Motor neuron (in vitro differentiated cells): ENCODE measurements around the gene SC5D. TPM values are rescaled to one million over a fixed set of nuclear protein-coding genes. Genes with fewer than 3 reads are reported as not detected.

Source experiments
- ATAC-seq, 8 experiments: fragments of 200-7000 bp; cut with Tn5 transposase; replicated peaks in 6 of 8; 2 replicates each; pipeline ENCODE4 v1.8.0; 2021; ENCODE audit warnings: mild to moderate bottlenecking in 8 of 8, moderate library complexity in 8 of 8
- H3K27ac ChIP-seq, 2 donors: fragments of 250-450 bp; sonication (Bioruptor Pico); 2 replicates each; pipeline ENCODE4 v1.9.0; 2021; ENCODE audit warnings: antibody characterized with exemption in 2 of 2, mild to moderate bottlenecking in 2 of 2, moderate library complexity in 1 of 2
- H3K4me1 ChIP-seq, 2 donors: fragments of 250-450 bp; sonication (Bioruptor Pico); replicated peaks in 1 of 2; 2 replicates each; pipeline ENCODE4 v1.6.1; 2021; ENCODE audit warnings: antibody characterized with exemption in 2 of 2, mild to moderate bottlenecking in 2 of 2, moderate library complexity in 1 of 2
- H3K4me3 ChIP-seq, 5 donors: fragments of 250-450 bp; sonication (Bioruptor Pico); 2 replicates each; pipeline ENCODE4 v1.9.0; 2021; ENCODE audit warnings: antibody characterized with exemption in 5 of 5, mild to moderate bottlenecking in 5 of 5, moderate library complexity in 4 of 5
- WGBS, 10 experiments: fragments of 450-650 bp; shearing (Covaris generic); methylation state at CpG; one replicate each; pipeline ENCODE4 v1.0.0; 2022; 5-methylcytosine and 5-hydroxymethylcytosine counted together
- in situ Hi-C, 9 experiments: fragments of 400-800 bp; cut with MboI; loops; one replicate each; pipeline ENCODE4 v1.15.0; 2021; ENCODE audit warnings: low sequenced_read_pairs in 9 of 9, low pct_unique_long_range_greater_than_20kb in 2 of 9; ENCODE audit not compliant: unreplicated experiment in 9 of 9
- total RNA-seq, 8 experiments: library from RNA; unstranded; fragments of 300-600 nt; gene quantifications; 2 replicates each; pipeline versions ENCODE4 v1.2.3 to v1.2.4, GENCODE V29; 2022

Gene SC5D
- total RNA-seq, 8 experiments from 2014 or later, result 44.4 to 76.1 (median 55.1) TPM

DNA sequence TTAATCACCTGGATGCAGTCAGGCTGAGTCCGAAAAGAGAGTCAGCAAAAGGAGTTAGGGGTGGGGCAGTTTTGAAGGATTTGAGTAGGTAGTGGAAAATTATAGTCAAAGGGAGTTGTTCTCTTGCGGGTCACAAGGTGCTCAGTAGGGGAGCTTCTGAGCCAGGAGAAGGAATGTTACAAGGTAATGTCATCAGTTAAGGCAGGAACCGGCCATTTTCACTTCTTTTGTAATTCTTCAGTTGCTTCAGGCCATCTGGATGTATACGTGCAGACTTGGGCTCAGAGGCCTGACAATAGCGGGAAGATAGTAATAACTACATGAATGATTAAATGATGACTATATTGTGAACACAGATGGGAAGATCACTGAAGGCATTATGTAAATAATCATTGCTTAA is 6.2 kb downstream of the SC5D start:
- H3K4me1 ChIP-seq, result peaks cover 2 to 21% of the 10 kb centered on the region in 2 donors
- H3K4me3 ChIP-seq, result no peak overlapping the region
- 13 to 100% (median 93%) methylated on average over 1 to 5 of the region's 5 CpGs; no CpG with 5 or more reads in 1 of the 10 experiments for WGBS, 10 experiments
- H3K27ac ChIP-seq, result no peak overlapping the region
- in situ Hi-C loops, result no loop called here
- ATAC-seq, result peak in 3 of 8 experiments; percentile 26 to 75 (median 45)

GRCh38 chr11:121299417-121299816 is 6.8 kb downstream of the SC5D start:
- in situ Hi-C loops, result no loop called here
- peak in 3 of 8 experiments; percentile 76 to 92 (median 85) for ATAC-seq
- peaks cover 0 to 14% of the 10 kb centered on the region in 2 donors for H3K4me1 ChIP-seq

GRCh38 chr11:121300313-121300971 is 7.9 kb downstream of the SC5D start:
- Histone ChIP-seq H3K27ac (no peak overlapping the region), H3K4me1 (peaks cover 0 to 6% of the 10 kb centered on the region in 2 donors), H3K4me3 (no peak overlapping the region)
- 60 to 100% (median 90%) methylated on average over 1 to 2 of the region's 2 CpGs; no CpG with 5 or more reads in 2 of the 10 experiments for WGBS, 10 experiments
- no peak for ATAC-seq
- in situ Hi-C loops, result loop anchor here in 1 of 9 experiments (25.0 kb wide), 1 partner anchor 162 kb away; the partner anchor contains the start of genes SORL1 and SORL1-AS1

More at GRCh38 chr11:121299417-121299816, 6.8 kb downstream of the SC5D start:
- Histone ChIP-seq H3K4me3 (no peak overlapping the region), H3K27ac (no peak overlapping the region)

DNA sequence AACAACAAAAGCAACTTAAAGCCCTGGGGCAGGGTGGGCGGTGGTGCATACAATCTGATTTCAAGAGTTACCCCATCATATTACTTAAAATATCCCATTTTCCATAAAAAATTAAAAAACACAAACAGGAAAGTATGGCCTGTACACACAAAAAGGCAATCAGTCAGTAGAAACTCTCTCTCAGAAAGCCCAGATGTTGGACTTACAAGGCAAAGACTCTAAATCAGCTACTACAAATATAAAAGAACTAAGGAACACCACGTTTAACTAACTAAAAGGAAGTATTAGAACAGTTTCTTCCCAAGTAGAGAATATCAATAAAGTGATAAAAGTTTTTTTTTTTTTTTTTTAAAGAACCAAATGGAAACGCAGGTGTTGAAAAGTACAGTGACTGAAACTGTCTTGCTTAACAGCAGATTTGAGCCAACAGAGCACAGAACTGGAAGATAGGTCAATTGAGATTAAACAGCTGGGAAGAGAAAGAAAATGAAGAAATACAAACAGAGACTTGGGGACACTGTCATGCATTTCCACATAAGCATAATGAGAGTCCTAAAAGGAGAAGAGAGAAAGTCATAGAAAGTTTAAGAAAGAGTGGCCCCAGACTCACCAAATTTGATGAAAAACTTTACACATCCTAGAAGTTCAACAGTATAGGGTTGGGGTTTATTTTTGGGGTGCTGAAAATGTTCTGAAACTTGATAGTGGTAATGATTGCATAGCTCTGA is 8.6 kb downstream of the SC5D start:
- no peaks in the 10 kb centered on the region for H3K4me1 ChIP-seq
- no peak overlapping the region for H3K27ac ChIP-seq
- no peak for ATAC-seq
- H3K4me3 ChIP-seq, result no peak overlapping the region
- in situ Hi-C loops, result loop anchor here in 1 of 9 experiments (25.0 kb wide), 1 partner anchor 161 kb away; the partner anchor contains the start of genes SORL1 and SORL1-AS1
- WGBS, 10 experiments, result 43 to 100% (median 83%) methylated on average over 1 to 3 of the region's 3 CpGs

DNA sequence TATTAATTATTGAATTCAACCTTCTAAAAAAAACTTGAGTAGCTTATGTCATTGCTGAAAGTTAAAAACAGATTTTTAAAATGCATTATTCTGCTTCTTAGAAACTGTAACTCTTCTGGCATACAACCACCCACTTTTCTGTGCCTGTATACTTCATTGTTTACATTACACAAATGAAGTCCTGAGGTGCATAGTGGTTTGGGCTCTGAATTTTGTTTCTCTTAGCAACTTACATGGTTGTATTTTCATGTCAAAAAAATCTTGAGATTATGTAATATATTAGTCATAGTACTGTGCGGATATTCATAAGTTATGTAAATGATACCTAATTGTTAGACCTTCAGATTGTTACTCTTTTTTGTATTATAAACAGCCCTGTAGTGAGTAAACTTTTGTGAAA is 12.2 kb downstream of the SC5D start:
- no peaks in the 10 kb centered on the region for H3K4me1 ChIP-seq
- 10 to 100% (median 83%) methylated on average over 1 of the region's 1 CpG; no CpG with 5 or more reads in 1 of the 10 experiments for WGBS, 10 experiments
- in situ Hi-C loops, result loop anchor here in 1 of 9 experiments (25.0 kb wide), 1 partner anchor 158 kb away; the partner anchor contains the start of genes SORL1 and SORL1-AS1
- no peak overlapping the region for H3K27ac ChIP-seq
- ATAC-seq, result peak in 3 of 8 experiments; percentile 71 to 81 (median 79)
- H3K4me3 ChIP-seq, result no peak overlapping the region

DNA sequence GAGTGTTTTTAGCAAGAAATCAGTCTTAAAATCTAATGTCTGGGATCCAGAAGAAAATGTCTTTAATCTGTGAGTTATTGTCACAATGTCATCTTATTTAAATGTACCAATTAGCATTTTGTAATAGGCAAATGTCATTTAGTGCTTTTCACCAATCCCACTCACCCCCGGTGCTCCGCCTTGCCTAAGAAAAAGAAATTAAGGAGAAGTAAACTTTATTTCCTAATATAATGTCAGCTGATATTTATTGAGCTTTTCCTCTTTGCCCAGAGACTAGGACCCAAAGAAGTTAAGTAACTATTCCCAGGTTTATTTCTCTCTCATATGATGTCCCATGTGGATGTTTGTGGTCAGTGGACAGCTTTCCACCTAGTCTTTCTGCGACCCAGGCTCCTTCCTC is 16.2 kb downstream of the SC5D start:
- Histone ChIP-seq H3K4me3 (no peak overlapping the region), H3K4me1 (no peaks in the 10 kb centered on the region), H3K27ac (no peak overlapping the region)
- no peak for ATAC-seq
- WGBS, 10 experiments, result 78 to 100% (median 100%) methylated on average over 1 to 3 of the region's 3 CpGs; no CpG with 5 or more reads in 1 of the 10 experiments
- in situ Hi-C loops, result loop anchor here in 1 of 9 experiments (25.0 kb wide), 1 partner anchor 153 kb away; the partner anchor contains the start of genes SORL1 and SORL1-AS1

GRCh38 chr11:121309688-121310087 is 17.1 kb downstream of the SC5D start:
- Histone ChIP-seq H3K4me1 (no peaks in the 10 kb centered on the region), H3K4me3 (no peak overlapping the region), H3K27ac (no peak overlapping the region)
- in situ Hi-C loops, result loop anchor here in 2 of 9 experiments (10.0 to 25.0 kb wide), 2 partner anchors 153 to 285 kb away; partner anchors contain the start of genes SORL1 (in 1 of the 2) and SORL1-AS1 (in 1 of the 2)
- no peak for ATAC-seq
- WGBS, 10 experiments, result 90 to 100% (median 100%) methylated on average over 1 to 4 of the region's 4 CpGs; no CpG with 5 or more reads in 1 of the 10 experiments

DNA sequence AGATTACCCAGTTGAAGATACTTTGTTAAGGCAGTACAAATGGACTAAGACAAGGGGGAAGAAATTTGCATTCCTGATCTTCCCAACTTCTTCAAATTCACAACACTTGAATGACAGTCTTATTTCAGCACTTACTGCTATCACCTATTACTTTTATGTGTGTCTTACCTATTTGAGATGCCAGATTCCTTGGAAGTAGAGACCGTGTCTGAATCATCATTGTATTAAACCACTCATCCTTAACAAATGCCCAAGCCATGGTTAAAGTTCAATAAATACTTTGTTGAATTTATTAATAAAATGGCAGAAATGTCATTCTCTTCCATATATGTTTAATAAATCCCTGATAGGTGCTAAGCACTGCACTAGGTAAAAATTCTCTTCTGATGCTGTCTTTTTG is 18.3 kb downstream of the SC5D start:
- Histone ChIP-seq H3K27ac (no peak overlapping the region), H3K4me3 (no peak overlapping the region), H3K4me1 (no peaks in the 10 kb centered on the region)
- ATAC-seq, result no peak
- 71 to 100% (median 84%) methylated on average over 1 of the region's 1 CpG; no CpG with 5 or more reads in 4 of the 10 experiments for WGBS, 10 experiments
- in situ Hi-C loops, result loop anchor here in 2 of 9 experiments (10.0 to 25.0 kb wide), 2 partner anchors 151 to 284 kb away; partner anchors contain the start of genes SORL1 (in 1 of the 2) and SORL1-AS1 (in 1 of the 2)

- no peak overlapping the region for H3K27ac ChIP-seq
- in situ Hi-C loops, result loop anchor here in 2 of 9 experiments (10.0 to 25.0 kb wide), 2 partner anchors 151 to 283 kb away; partner anchors contain the start of genes SORL1 (in 1 of the 2) and SORL1-AS1 (in 1 of the 2)
- no peak for ATAC-seq
- no peak overlapping the region for H3K4me3 ChIP-seq
- no peaks in the 10 kb centered on the region for H3K4me1 ChIP-seq
Observed at GRCh38 chr11:121311373-121311772, 18.8 kb downstream of the SC5D start.

GRCh38 chr11:121312483-121312882 is 19.9 kb downstream of the SC5D start:
- 86 to 100% (median 100%) methylated on average over 1 to 2 of the region's 2 CpGs for WGBS, 10 experiments
- Histone ChIP-seq H3K4me1 (no peaks in the 10 kb centered on the region), H3K27ac (no peak overlapping the region), H3K4me3 (no peak overlapping the region)
- in situ Hi-C loops, result loop anchor here in 2 of 9 experiments (10.0 to 25.0 kb wide), 2 partner anchors 150 to 282 kb away; partner anchors contain the start of genes SORL1 (in 1 of the 2) and SORL1-AS1 (in 1 of the 2)
- no peak for ATAC-seq

DNA sequence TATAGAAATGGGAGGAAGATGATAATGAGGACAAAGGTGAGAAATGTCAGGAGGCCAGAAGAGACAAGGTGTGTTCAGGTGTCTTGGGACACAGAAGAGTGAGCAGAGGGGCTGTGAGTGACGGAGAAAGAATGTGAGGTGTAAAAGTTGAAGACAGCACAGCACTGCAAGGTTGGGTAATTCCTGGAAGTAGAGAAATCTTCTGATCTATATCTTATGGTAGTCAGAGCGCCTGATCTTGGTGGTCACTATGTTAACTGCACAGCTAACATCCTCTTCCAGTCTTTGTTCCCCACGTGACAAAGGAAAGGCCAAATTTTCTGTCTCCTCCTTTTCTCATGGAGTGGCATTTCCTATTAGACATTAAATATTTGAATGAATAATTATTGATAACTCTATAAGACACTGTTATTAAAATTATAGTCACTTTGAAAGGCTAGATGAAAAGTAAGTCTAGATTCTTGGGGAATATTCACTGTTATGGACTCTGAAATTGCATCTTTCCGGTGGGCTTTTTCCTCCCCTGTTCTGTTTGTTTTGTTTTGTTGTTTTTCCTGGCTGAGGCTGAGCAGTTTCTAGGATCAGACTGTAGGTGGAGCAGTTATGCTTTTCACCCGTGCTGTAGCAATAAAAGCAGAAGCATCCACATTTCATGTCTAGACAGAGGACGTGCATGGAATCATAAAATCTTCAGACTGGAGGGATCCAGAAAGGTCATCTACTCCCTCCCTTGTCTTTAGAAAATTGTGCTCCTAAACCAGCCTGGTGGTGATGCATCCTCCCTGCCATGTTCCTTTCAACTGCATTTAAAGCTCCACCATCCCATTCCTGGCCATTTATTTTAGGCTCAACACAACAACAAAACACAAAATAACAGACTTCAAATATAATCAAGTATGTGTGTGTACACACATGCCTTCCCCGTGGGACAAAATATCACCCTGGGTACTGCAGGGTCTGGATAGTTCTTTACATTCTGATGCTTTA is 26.6 kb downstream of the SC5D start:
- peak; percentile 79 to 99 (median 97) for ATAC-seq
- Histone ChIP-seq H3K4me1 (peaks cover 5 to 11% of the 10 kb centered on the region in 2 donors), H3K27ac (no peak overlapping the region), H3K4me3 (no peak overlapping the region)
- in situ Hi-C loops, result loop anchor here in 2 of 9 experiments (10.0 to 25.0 kb wide), 2 partner anchors 143 to 276 kb away; partner anchors contain the start of genes SORL1 (in 1 of the 2) and SORL1-AS1 (in 1 of the 2)
- WGBS, 10 experiments, result 0 to 70% (median 29%) methylated on average over 2 to 6 of the region's 7 CpGs; no CpG with 5 or more reads in 1 of the 10 experiments
